SIG-M5 treated with dmso at 0.1 percent for 504 hours (cell line): ENCODE measurements around the gene FADS6.

Experiments used
- DNase-seq: peaks from one replicate; lab custom pipeline; 2025; ENCODE audit not compliant: unreplicated experiment; lab: John Stamatoyannopoulos, UW

Gene FADS6

GRCh38 chr17:74892974-74893911 lies at the start of gene FADS6:
FADS6 (minus strand) TSS chr17:74893633; CDS start chr17:74893595, 38 bp downstream.
- DNase-seq = no peak

GRCh38 chr17:74941128-74941725 lies 47.8 kb upstream of the FADS6 start:
- DNase-seq = no peak

- DNase-seq = no peak
Observed at GRCh38 chr17:74939534-74939933, 46.1 kb upstream of the FADS6 start.

GRCh38 chr17:74938194-74938950 lies 44.9 kb upstream of the FADS6 start:
- DNase-seq = no peak

- no peak for DNase-seq
Observed at GRCh38 chr17:74937064-74938051, 43.9 kb upstream of the FADS6 start.

GRCh38 chr17:74936470-74936799 lies 43.0 kb upstream of the FADS6 start:
- no peak for DNase-seq

GRCh38 chr17:74935585-74936469 lies 42.4 kb upstream of the FADS6 start, which contains the start of gene OTOP3:
OTOP3 (plus strand) TSS chr17:74935898; CDS start chr17:74935922, 24 bp downstream.
- DNase-seq = no peak

GRCh38 chr17:74935048-74935447 lies 41.6 kb upstream of the FADS6 start:
- no peak for DNase-seq

- DNase-seq = no peak
Observed at GRCh38 chr17:74930535-74931036, 37.2 kb upstream of the FADS6 start.

GRCh38 chr17:74928786-74929185 lies 35.4 kb upstream of the FADS6 start:
- no peak for DNase-seq

GRCh38 chr17:74925242-74925641 lies 31.8 kb upstream of the FADS6 start:
- no peak for DNase-seq

- peak; percentile 60 for DNase-seq
Observed at GRCh38 chr17:74924250-74924948, 31.0 kb upstream of the FADS6 start, which contains the start of gene OTOP2. OTOP2 (plus strand) TSS chr17:74924273; CDS start chr17:74924633, 360 bp downstream.

GRCh38 chr17:74923538-74924249 lies 30.3 kb upstream of the FADS6 start:
- DNase-seq = no peak

- DNase-seq = no peak
Observed at GRCh38 chr17:74922694-74923537, 29.5 kb upstream of the FADS6 start, which contains the start of gene USH1G. USH1G (minus strand) TSS chr17:74923255; CDS start chr17:74923073, 182 bp downstream.

- DNase-seq = no peak
Observed at GRCh38 chr17:74922172-74922571, 28.7 kb upstream of the FADS6 start.

- no peak for DNase-seq
Observed at GRCh38 chr17:74921769-74922168, 28.3 kb upstream of the FADS6 start.
